Endodermal cell (in vitro differentiated cells): ENCODE results near the gene TSC22D4. TPM values are rescaled to one million over a fixed set of nuclear protein-coding genes. Genes with fewer than 3 reads are reported as not detected.

Experiments
- DNase-seq: peaks from one replicate; pipeline ENCODE4 v3.0.0-alpha.2; 2017
- H3K27ac ChIP-seq: 2 replicates; pipeline ENCODE4 v1.5.1; 2013; ENCODE audit warnings: mild to moderate bottlenecking, low read depth, low read length, moderate library complexity
- H3K27me3 ChIP-seq: 2 replicates; pipeline ENCODE4 v1.6.1; 2013; ENCODE audit warnings: mild to moderate bottlenecking, low read length, moderate library complexity; ENCODE audit not compliant: insufficient read depth, control insufficient read depth, poor library complexity, severe bottlenecking
- H3K36me3 ChIP-seq: 2 replicates; pipeline ENCODE4 v1.7.0; 2013; ENCODE audit warnings: mild to moderate bottlenecking, low read length, moderate library complexity; ENCODE audit not compliant: control insufficient read depth, insufficient read depth
- H3K4me1 ChIP-seq: one replicate; pipeline ENCODE4 v1.7.0; 2013; ENCODE audit warnings: low read length; ENCODE audit not compliant: control insufficient read depth, insufficient read depth
- H3K4me3 ChIP-seq: 2 replicates; pipeline ENCODE4 v1.5.1; 2013; ENCODE audit warnings: mild to moderate bottlenecking, low read length, moderate library complexity
- H3K9ac ChIP-seq: 2 replicates; pipeline ENCODE4 v1.6.1; 2013; ENCODE audit warnings: mild to moderate bottlenecking, low read length, moderate library complexity; ENCODE audit not compliant: poor library complexity, severe bottlenecking; ENCODE audit errors: extremely low read depth
- H3K9me3 ChIP-seq: 2 replicates; pipeline ENCODE4 v1.6.1; 2013; ENCODE audit warnings: mild to moderate bottlenecking, low read length, moderate library complexity; ENCODE audit not compliant: control insufficient read depth
- H3K27ac Mint-ChIP-seq: 2 replicates; pipeline ENCODE4 v1.8.0; 2020; ENCODE audit warnings: mixed read lengths
- H3K27me3 Mint-ChIP-seq: 2 replicates; pipeline ENCODE4 v1.8.0; 2021; ENCODE audit warnings: mild to moderate bottlenecking, mixed read lengths; ENCODE audit not compliant: insufficient read depth
- H3K36me3 Mint-ChIP-seq: 2 replicates; pipeline ENCODE4 v1.8.0; 2020; ENCODE audit warnings: low read depth, mixed read lengths
- H3K4me1 Mint-ChIP-seq: 2 replicates; pipeline ENCODE4 v1.8.0; 2020; ENCODE audit warnings: mixed read lengths
- H3K4me3 Mint-ChIP-seq: 2 replicates; pipeline ENCODE4 v1.8.0; 2020; ENCODE audit warnings: mild to moderate bottlenecking, moderate library complexity, mixed read lengths
- H3K9me3 Mint-ChIP-seq: 2 replicates; pipeline ENCODE4 v1.8.0; 2020; ENCODE audit warnings: mild to moderate bottlenecking, mixed read lengths
- WGBS, 2 experiments: methylation state at CpG; one replicate each; pipeline versions ENCODE4 v1.1.5 to v1.1.7; 2013; ENCODE audit warnings: missing lambda C conversion rate in 2 of 2, mixed read lengths in 1 of 2; ENCODE audit not compliant: insufficient coverage in 1 of 2, insufficient read length in 1 of 2; 5-methylcytosine and 5-hydroxymethylcytosine counted together
- total RNA-seq, 2 donors: library from RNA; stranded (reverse); fragmentation: NEBNext Ultra II Directional in 1 of 2; extraction: Animal tissue kit (Norgen Biotek cat#: 25700) in 1 of 2; gene quantifications; 2 replicates in 1 of 2; 3 replicates in 1 of 2; pipeline ENCODE4 v1.2.1, GENCODE V29; 2021
- TF ChIP-seq, protein P1 (sequence below): fragments of 200-600 bp; sonication (generic); conservative IDR thresholded peaks from 2 replicates; pipeline ENCODE4 v1.5.0; 2021; ENCODE audit warnings: antibody characterized with exemption, mild to moderate bottlenecking

Gene TSC22D4
- total RNA-seq, 2 donors from 2014 or later, result 30.9 to 35.2 TPM

DNA sequence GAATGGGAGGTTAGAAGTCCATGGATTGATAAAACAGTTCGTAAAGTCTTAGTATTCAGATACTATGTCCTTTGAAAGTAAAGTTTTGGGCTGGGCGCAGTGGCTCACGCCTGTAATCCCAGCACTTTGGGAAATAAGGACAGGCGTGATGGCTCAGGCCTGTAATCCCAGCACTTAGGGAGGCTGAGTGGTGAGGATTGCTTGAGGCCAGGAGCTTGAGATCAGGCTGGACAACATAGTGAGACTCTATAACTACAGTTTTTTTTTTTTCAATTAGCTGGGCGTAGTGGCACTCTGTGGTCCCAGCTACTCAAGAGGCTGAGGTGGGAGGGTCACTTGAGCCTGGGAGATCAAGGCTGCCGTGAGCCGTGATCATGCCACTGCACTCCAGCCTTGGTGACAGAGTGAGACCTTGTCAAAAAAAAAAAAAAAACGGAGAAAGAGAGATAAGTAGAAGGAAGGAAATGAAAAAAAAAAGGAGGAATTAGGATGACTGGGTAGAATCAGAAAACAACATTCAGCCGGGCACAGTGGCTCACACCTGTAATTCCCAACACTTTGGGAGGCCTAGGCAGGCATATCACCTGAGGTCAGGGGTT is 34.3 kb upstream of the TSC22D4 start:
- Histone ChIP-seq H3K4me3 (no peak overlapping the region), H3K36me3 (no peaks in the 10 kb centered on the region), H3K9ac (no peak overlapping the region), H3K9me3 (no peaks in the 10 kb centered on the region), H3K27ac (no peak overlapping the region), H3K4me1 (no peaks in the 10 kb centered on the region), H3K27me3 (no peaks in the 10 kb centered on the region)
- Mint-ChIP-seq H3K4me3 (no peak overlapping the region), H3K27ac (no peak overlapping the region), H3K36me3 (no peaks in the 10 kb centered on the region), H3K4me1 (peaks cover 9% of the 10 kb centered on the region), H3K9me3 (no peaks in the 10 kb centered on the region), H3K27me3 (no peaks in the 10 kb centered on the region)
- WGBS, 2 experiments, result 86 to 87% methylated on average over 7 to 9 of the region's 9 CpGs
- TF ChIP-seq, protein P1, sequence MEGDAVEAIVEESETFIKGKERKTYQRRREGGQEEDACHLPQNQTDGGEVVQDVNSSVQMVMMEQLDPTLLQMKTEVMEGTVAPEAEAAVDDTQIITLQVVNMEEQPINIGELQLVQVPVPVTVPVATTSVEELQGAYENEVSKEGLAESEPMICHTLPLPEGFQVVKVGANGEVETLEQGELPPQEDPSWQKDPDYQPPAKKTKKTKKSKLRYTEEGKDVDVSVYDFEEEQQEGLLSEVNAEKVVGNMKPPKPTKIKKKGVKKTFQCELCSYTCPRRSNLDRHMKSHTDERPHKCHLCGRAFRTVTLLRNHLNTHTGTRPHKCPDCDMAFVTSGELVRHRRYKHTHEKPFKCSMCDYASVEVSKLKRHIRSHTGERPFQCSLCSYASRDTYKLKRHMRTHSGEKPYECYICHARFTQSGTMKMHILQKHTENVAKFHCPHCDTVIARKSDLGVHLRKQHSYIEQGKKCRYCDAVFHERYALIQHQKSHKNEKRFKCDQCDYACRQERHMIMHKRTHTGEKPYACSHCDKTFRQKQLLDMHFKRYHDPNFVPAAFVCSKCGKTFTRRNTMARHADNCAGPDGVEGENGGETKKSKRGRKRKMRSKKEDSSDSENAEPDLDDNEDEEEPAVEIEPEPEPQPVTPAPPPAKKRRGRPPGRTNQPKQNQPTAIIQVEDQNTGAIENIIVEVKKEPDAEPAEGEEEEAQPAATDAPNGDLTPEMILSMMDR, result no peak
- DNase-seq, result no peak

DNA sequence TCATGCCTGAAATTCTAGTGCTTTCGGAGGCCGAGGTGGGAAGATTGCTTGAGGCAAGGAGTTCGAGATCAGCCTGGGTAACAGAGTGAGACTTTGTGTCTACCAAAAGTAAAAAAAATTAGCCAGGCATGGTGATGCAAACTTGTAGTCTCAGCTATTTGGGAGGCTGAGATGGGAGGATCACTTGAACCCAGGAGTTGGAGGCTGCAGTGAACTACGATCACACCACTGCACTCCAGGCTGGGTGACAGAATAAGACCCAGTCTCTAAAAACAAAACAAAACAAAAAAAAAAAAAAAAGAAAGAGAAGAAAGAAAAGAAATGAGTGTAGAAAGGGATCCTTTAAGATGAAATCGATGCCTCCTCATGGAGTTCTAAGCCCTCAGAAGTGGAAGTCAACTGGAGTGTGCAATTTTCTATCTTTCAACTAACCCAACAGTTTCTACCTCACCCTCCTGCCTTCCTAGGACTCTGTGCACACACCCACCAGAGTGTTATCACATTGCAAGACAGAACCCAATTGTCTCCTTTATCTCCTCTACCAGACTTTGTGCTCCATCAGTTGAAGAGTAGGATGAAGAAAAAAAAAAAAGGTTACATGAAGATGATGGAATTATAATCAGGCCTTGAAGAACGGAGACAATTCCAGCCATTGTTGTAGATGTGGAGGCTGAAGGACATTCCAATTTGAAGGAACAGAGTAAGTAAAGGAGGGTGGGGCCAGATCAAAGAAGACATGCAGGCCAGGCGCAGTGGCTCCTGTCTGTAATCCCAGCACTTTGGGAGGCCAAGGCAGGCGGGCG is 31.6 kb upstream of the TSC22D4 start:
- H3K4me3 Mint-ChIP-seq, result no peak overlapping the region
- H3K9ac ChIP-seq, result no peak overlapping the region
- H3K27ac Mint-ChIP-seq, result no peak overlapping the region
- no peaks in the 10 kb centered on the region for H3K9me3 ChIP-seq
- WGBS, 2 experiments, result 92 to 96% methylated on average over 7 to 9 of the region's 9 CpGs
- no peaks in the 10 kb centered on the region for H3K27me3 Mint-ChIP-seq
- no peak for DNase-seq
- no peaks in the 10 kb centered on the region for H3K36me3 Mint-ChIP-seq
- H3K9me3 Mint-ChIP-seq, result no peaks in the 10 kb centered on the region
- H3K27ac ChIP-seq, result no peak overlapping the region
- peaks cover 6% of the 10 kb centered on the region for H3K4me1 Mint-ChIP-seq
- H3K4me1 ChIP-seq, result no peaks in the 10 kb centered on the region
- H3K36me3 ChIP-seq, result no peaks in the 10 kb centered on the region
- no peaks in the 10 kb centered on the region for H3K27me3 ChIP-seq
- H3K4me3 ChIP-seq, result no peak overlapping the region
- TF ChIP-seq, protein P1, result no peak

DNA sequence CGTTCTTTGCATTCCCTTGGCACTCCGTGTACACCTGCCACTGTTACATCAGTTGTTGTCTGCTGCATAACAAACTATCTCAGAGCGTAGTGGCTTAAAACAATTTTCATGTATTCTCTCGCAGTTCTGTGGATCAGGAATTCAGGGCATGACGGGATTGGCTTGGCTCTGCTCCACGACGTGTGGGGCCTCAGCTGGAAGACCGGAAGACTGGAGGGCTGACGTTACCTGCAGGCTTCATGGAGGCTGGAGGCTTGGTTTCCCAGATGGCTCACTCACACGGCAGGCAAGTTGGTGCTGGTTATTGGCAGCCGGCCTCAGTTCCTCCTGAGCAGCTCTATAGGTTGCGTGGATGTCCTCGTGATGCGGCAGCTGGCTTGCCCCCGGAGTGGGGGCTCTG is 30.2 kb upstream of the TSC22D4 start:
- H3K27ac Mint-ChIP-seq, result no peak overlapping the region
- WGBS, 2 experiments, result 91 to 95% methylated on average over 15 of the region's 15 CpGs
- no peaks in the 10 kb centered on the region for H3K9me3 Mint-ChIP-seq
- H3K27me3 Mint-ChIP-seq, result no peaks in the 10 kb centered on the region
- no peaks in the 10 kb centered on the region for H3K36me3 Mint-ChIP-seq
- DNase-seq, result no peak
- Histone ChIP-seq H3K4me3 (no peak overlapping the region), H3K9me3 (no peaks in the 10 kb centered on the region), H3K9ac (no peak overlapping the region), H3K4me1 (no peaks in the 10 kb centered on the region), H3K27me3 (no peaks in the 10 kb centered on the region), H3K27ac (no peak overlapping the region), H3K36me3 (no peaks in the 10 kb centered on the region)
- H3K4me1 Mint-ChIP-seq, result peaks cover 4% of the 10 kb centered on the region
- TF ChIP-seq, protein P1, result no peak
- H3K4me3 Mint-ChIP-seq, result no peak overlapping the region
